Measurements from ENCODE around the gene BAZ1B. TPM values are rescaled to one million over a fixed set of nuclear protein-coding genes. Genes with fewer than 3 reads are reported as not detected.

BAZ1B gene
- total and polyA plus RNA-seq, 2 donors from 2014 or later: 10.4 to 52.0 TPM

GRCh38 chr7:73454424-73454823 lies 67.7 kb downstream of the BAZ1B start:
- TF ChIP-seq CTCF (IDR thresholded peaks at IDR 0.05; ENCODE audit: borderline replicate concordance, extremely low read depth, insufficient read depth): no peak
- H3K27me3 ChIP-seq (ENCODE audit: control insufficient read depth, insufficient read depth, low read length): no peaks in the 10 kb centered on the region
- no peak overlapping the region for H3K4me3 ChIP-seq (ENCODE audit: low read length in 3 of 3)
- intact Hi-C loops (cut with DNase I): no loop called here
- H3K36me3 ChIP-seq (ENCODE audit: control insufficient read depth in 2 of 3, insufficient read depth in 3 of 3, low read length in 3 of 3): peaks cover 17 to 52% (median 26%) of the 10 kb centered on the region in 3 donors
- H3K9me3 ChIP-seq (ENCODE audit: control insufficient read depth in 2 of 3, insufficient read depth in 1 of 3, low read length in 3 of 3): no peaks in the 10 kb centered on the region
- no peak overlapping the region for H3K27ac ChIP-seq (ENCODE audit: low read depth in 2 of 2, low read length in 2 of 2)
- DNase-seq: no peak
- no peak for FAIRE-seq
- no peak overlapping the region for H3K9ac ChIP-seq (ENCODE audit: low read length in 3 of 3)
- no peaks in the 10 kb centered on the region for H3K4me1 ChIP-seq (ENCODE audit: control insufficient read depth in 2 of 3, insufficient read depth in 2 of 3, low read depth in 1 of 3, low read length in 3 of 3)

GRCh38 chr7:73452999-73453635 lies 69.0 kb downstream of the BAZ1B start:
- Histone ChIP-seq H3K36me3 (ENCODE audit: control insufficient read depth in 2 of 3, insufficient read depth in 3 of 3, low read length in 3 of 3) (peaks cover 20 to 63% (median 32%) of the 10 kb centered on the region in 3 donors), H3K9ac (ENCODE audit: low read length in 3 of 3) (no peak overlapping the region), H3K9me3 (ENCODE audit: control insufficient read depth in 2 of 3, insufficient read depth in 1 of 3, low read length in 3 of 3) (no peaks in the 10 kb centered on the region), H3K27me3 (ENCODE audit: control insufficient read depth, insufficient read depth, low read length) (no peaks in the 10 kb centered on the region), H3K27ac (ENCODE audit: low read depth in 2 of 2, low read length in 2 of 2) (no peak overlapping the region), H3K4me3 (ENCODE audit: low read length in 3 of 3) (no peak overlapping the region), H3K4me1 (ENCODE audit: control insufficient read depth in 2 of 3, insufficient read depth in 2 of 3, low read depth in 1 of 3, low read length in 3 of 3) (no peaks in the 10 kb centered on the region)
- FAIRE-seq (no peak), DNase-seq (no peak)
- no peak for TF ChIP-seq CTCF (IDR thresholded peaks at IDR 0.05; ENCODE audit: borderline replicate concordance, extremely low read depth, insufficient read depth)
- intact Hi-C loops (cut with DNase I): no loop called here

GRCh38 chr7:73451780-73452398 lies 70.2 kb downstream of the BAZ1B start:
- Histone ChIP-seq H3K4me3 (ENCODE audit: low read length in 3 of 3) (no peak overlapping the region), H3K9ac (ENCODE audit: low read length in 3 of 3) (no peak overlapping the region), H3K9me3 (ENCODE audit: control insufficient read depth in 2 of 3, insufficient read depth in 1 of 3, low read length in 3 of 3) (no peaks in the 10 kb centered on the region), H3K36me3 (ENCODE audit: control insufficient read depth in 2 of 3, insufficient read depth in 3 of 3, low read length in 3 of 3) (peaks cover 20 to 63% (median 33%) of the 10 kb centered on the region in 3 donors), H3K27me3 (ENCODE audit: control insufficient read depth, insufficient read depth, low read length) (no peaks in the 10 kb centered on the region), H3K27ac (ENCODE audit: low read depth in 2 of 2, low read length in 2 of 2) (no peak overlapping the region), H3K4me1 (ENCODE audit: control insufficient read depth in 2 of 3, insufficient read depth in 2 of 3, low read depth in 1 of 3, low read length in 3 of 3) (no peaks in the 10 kb centered on the region)
- intact Hi-C loops (cut with DNase I): no loop called here
- peak; percentile 100 for TF ChIP-seq CTCF (IDR thresholded peaks at IDR 0.05; ENCODE audit: borderline replicate concordance, extremely low read depth, insufficient read depth)
- FAIRE-seq: peak; percentile 27
- DNase-seq: peak in 2 of 5 donors; percentile 58 to 72

All from kidney (tissue), 14 donors.